ENCODE results near the gene HCFC1.
A peak's percentile ranks its signal among the peaks of the same experiment; 100 is the strongest.
"Not testable (repeated sequence)": the region's sequence is repeated elsewhere in the genome, so short reads cannot be mapped to it uniquely, and the experiment has no call there.

The HCFC1 gene

DNA sequence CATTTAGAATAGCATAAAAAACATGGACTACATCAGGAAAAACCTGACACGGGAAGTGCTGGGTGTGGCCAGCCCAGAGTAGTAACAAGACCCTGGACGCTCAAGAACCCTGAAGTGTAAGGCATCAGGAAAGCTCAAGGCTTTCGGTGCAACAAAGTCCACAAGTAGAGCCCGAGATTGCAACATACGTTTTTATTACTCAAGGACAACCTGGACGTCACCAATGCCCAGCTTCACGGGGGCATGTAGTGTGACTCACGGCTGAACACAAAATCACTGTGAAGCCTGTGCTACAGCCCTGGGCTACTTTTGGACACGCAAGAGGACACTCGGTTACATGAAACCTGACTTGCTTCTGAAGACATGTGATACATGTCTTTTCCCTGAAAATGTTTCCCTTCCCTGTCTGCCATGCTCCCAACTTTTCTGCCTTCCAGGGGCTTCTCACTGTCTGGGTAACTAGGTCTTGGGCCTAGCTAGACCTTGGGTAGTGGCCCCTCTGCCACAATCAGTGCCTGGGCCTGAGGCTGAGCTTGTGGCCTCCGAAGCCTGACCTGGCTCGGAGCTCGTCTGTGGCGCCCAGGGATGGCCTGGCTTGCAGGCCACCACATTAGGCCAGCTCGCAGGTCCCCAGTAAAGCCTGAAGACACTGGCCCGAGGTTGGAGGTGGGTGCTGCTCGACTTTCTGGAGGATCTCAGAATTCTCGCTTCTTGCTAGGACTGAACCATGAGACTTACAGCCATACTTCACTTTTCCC lies 38.9 kb upstream of the HCFC1 start:
- DNase-seq (ENCODE audit: low spot score) = no peak
- no peak for FAIRE-seq

DNA sequence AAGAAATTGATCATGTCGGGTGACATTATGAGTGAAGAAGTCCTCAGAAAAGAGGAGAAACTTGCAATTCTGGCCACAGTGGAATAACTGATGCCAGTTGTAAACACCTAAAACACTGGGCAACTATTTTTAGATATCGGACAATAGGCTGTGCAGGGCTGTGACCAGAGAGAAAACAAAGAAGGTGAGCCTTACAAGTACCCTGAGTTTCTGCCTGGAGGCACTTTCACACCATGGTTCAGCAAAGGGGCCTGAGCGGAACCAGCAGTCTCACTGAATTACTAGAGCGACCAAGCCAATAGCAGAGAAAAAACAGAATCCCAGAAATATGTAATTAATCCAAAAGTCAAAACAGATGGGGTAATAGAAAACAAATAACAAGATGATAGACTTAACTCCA lies 36.9 kb upstream of the HCFC1 start:
- no peak for FAIRE-seq
- no peak for DNase-seq (ENCODE audit: low spot score)

DNA sequence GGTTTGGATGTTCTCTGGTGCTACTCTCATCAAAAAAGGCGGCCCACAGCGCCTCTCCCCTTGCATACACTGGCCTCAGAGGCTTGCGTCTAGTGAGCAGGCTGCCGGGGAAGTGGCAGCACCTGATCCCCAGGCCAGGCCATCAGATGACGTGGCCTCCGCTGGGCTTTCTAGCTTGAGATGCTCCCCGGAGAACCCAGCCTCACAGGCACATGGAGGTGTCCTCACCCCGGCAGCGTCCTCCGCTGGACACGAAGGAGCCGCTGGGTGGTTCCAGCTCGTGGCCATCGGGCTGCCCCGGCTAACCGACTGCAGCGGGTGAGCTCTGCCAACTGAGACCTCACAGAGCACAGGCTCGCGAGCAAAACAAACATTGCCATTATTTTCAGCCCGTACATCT lies 35.3 kb upstream of the HCFC1 start:
- no peak for FAIRE-seq
- DNase-seq (ENCODE audit: low spot score) = no peak

DNA sequence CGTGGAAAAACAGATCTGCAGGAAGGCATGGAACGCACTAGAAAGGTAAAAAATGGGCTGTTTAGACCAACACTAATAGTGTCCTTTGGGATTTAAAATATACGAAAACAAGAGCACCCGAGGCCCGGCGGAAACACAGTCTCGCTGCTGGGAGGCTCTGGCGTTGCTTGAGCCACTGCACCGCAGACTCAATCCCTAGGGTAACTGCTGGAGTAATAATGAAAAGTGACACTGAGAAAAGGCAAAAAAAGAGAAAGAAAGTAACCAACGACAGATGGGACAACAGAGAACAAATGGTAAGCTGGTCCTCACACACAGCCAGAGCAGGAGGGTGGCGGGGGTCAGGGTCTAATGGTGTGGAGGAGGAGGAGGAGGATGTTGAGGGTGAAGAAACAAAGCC lies 32.7 kb upstream of the HCFC1 start:
- FAIRE-seq = no peak

DNA sequence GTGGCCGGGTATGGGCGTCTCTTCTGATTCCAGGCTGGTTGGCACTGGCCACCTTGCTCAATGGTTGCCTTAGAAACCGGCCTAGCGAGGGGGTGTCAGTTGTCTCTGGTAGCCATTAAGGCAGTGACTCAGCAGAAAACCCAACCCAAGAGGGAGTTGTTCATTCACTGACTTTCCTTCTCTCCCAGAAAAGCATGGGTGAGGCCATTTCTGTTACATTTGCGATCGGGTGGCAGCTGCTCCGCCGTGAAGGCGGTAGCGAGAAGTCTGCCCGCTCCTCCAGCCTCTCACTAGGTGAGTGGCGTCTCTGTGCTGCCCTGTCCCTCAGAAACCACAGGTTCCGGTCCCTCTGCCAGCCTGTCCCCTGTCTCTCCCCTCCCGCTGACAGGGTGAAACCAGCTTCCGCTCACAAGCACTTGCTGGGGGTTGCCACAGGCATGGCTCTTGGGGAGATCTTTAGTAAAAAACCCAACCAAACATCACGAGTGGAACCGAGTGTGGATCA lies 30.6 kb upstream of the HCFC1 start:
- peak; percentile 22 for DNase-seq (ENCODE audit: low spot score)
- no peak for FAIRE-seq

More for the DNA sequence above, 32.7 kb upstream of the HCFC1 start:
- DNase-seq (ENCODE audit: low spot score) = no peak

DNA sequence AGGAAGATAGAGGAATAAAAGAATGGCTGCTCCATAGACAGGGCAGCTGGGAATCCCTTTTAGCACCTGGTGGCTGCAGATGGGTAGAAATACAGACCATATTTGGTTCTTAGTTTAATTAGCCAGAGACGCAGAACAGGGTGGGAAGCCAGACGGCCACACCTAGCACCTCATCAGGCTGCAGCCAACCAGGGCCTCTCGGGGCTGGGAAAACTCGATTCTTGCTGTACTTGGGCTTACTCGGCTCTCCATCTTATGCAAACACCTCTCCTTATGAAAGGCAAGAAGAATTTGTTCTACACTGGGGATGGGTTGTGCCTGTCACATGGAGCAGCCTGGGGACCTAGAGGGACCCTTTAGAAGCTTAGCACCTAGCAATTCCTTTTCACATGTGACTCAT lies 28.4 kb upstream of the HCFC1 start:
- DNase-seq (ENCODE audit: low spot score) (no peak), FAIRE-seq (no peak)

DNA sequence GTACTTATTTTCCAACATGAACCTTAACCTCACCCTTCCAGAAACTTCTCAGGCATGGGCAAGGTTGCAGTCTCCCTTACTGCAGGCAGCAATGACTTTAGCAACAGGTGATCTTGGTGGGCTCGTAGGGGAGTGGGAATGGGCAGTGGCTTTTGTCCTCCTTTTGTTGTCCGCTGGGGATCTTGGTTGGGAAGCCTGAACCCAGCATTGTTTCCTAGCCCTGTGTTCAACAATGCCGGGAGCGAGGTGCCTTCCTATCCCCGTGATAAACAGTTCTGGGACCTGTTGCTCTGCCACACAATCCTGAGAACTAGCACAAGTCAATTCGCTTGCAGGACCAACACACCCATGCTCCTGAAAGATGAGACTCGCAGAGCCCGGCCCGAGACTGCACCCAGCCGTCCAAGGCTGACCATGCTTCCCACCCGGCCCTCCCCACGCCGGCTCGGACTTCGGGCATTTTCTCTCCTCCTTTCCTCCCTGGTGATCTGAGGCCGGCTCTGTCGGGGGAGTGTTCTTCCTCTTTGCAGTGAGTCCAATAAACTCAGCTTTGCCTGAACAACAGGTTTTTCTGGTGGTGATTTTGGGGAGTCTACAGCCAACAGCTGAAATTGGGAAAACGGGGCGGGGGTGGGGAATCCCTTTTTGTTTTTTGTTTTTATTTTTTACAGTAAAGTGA lies 27.9 kb upstream of the HCFC1 start:
- no peak for FAIRE-seq

DNA sequence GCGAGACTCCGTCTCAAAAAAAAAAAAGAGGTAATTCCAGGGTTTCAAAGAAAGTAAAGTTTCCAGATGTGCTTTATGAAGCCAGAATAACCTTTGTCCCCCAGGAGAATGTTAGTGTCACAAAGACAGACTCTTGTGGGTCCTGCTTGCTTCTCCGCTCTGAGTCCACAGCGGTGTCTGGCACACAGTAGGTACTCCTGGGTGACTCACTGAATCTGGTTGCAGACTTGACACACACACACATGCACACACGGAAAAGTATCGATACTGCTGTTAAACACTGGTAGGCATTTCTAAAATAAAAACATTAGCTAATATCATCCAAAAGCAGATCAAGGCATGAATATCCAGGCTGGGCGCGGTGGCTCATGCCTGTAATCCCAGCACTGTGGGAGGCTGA lies 23.9 kb upstream of the HCFC1 start:
- no peak for DNase-seq (ENCODE audit: low spot score)
- FAIRE-seq = no peak

More for the DNA sequence above, 27.9 kb upstream of the HCFC1 start:
- no peak for DNase-seq (ENCODE audit: low spot score)

DNA sequence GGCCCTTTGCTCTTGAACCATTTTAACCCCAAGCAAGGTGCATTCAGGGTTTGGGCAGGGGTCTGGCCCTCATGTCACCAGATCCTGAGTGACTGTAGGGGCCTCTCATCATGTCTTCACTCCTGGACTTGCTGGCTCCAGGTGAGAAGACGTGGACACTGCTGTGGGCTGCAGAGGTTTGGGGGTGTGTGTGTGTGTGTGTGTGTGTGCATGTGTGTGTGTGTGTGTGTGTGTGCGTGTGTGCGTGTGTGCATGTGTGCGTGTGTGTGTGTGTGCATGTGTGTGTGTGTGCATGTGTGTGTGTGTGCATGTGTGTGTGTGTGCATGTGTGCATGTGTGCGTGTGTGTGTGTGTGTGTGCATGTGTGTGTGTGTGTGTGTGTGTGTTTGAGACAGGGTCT lies 22.8 kb upstream of the HCFC1 start:
- not testable (repeated sequence) for DNase-seq (ENCODE audit: low spot score); FAIRE-seq

DNA sequence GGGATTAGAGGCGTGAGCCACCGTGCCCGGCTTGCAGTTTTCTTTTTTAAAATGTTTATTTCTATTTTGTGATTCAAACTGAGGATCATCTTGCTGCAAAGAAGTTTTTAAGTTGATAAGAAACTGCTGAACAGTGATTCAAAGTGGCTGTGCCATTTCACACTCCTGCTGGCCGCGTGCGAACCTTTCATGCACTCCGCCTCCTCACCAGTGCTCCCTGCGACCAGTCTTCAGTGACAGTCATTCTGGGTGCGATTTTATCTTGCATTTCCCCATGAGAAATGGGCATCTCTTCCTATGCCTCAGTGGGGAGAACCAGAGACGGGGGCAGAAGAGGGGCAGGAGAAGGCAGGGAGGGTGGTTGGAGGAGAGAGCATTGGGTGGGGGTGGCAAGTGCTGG lies 22.4 kb upstream of the HCFC1 start:
- DNase-seq (ENCODE audit: low spot score) (no peak), FAIRE-seq (no peak)

DNA sequence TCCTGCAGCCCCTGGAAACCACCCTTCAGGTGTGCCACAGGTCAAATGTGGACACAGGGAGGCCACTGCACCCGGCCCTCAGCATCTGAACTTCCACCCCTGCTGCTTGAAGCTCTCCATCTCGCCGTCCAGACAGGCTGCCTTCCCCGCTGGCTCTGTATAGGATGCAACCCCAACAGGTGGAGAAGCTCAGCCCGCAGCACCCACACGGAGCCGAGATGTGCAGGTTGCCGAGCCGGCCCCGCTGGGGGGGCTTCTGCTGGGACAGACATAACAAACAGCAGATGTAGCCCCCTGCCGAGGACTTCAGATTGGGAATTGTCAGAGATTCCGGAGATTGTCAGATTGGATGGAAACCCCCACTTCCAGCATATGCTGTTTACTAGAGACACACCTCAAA lies 21.5 kb upstream of the HCFC1 start:
- DNase-seq (ENCODE audit: low spot score) = no peak
- no peak for FAIRE-seq

DNA sequence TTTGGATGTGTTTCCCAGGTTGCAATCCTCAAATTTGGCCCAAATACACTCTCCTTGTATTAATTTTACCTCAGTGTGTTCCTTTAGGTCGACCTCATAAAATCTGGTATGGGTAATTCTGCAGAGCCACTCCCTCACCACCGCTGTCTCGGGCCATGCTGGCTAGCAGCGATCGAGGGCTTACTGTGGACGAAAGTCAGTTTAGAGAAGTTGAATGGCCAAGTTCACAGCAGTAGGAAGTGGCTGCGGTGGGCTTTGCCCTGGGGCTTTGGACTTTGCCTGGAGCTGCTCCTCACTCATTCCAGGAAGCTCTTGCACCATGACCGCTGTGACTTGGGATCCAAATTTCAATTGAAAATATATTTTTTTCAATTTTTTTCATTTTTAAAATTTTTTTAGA lies 20.6 kb upstream of the HCFC1 start:
- DNase-seq (ENCODE audit: low spot score) (no peak), FAIRE-seq (no peak)

DNA sequence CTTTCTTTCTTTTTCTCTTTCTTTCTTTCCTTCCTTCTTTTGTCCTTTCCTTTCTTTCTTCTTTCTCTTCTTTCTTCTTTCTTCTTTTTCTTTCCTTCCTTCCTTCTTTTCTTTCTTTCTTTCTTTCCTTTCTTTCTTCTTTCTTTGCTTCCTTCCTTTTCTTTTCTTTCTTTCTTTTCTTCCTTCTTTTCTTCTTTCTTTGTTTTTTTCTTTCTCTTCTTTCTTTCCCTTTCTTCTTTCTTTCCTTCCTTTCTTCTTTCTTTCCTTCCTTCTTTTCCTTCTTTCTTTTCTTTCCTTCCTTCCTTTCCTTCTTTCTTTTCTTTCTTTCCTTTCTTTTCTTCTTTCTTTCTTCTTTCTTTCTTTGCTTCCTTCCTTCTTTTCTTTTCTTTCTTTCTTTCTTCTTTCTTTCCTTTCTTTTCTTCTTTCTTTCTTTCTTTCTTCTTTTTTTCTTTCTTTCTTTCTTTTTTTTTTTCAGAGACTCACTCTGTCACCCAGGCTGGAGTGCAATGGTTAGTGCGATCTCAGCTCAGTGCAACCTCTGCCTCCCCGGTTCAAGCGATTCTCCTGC lies 19.5 kb upstream of the HCFC1 start:
- no peak for DNase-seq (ENCODE audit: low spot score)
- FAIRE-seq = no peak

DNA sequence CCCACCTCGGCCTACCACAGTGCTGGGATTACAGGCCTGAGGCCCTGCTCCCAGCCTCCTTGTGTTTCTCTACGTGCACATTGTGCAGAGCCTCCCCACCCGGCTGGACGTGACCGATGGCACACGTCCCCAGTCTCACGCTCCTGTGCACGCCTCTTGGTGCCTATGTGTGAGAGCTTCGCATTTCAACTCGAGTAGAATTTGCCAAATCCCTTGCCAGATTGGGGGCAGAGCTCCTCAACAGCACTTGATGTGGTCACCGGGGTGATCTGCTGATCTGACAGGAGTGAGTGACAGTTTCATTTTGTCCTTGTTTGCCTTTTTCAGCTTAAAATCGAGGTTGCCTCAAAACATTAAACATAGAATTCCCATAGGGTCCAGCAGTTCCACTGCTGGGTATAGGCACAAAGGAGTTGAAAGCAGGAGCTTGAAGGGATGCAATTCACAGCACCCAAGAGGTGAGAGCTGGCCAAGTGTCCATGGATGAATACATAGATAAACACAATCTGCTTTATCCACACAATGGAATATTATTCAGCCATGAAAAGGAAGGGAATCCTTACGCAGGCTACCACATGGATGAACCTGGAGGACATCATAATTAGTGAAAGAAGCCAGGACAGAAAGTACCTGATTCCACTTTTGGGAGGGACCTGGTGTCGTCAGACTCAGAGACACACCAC lies 18.5 kb upstream of the HCFC1 start:
- no peak for DNase-seq (ENCODE audit: low spot score)

DNA sequence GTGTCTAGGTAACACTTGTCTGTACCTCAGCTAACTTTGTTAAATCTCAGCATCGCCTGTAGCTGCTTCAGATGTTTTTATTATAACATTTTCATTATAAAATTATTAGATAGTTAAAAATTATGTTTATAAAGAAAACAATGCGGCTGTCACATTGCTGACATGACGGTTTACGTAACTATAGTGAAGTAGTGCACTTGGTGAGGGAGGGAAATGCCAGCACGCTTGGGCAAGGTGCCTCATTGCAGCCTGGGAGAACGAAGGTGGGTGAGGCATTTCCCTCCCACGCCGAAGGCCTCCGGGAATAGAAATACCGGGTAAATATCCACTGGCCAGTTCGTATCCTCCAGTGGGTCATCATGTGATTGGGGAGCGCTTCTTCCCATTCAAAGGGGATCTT lies 16.9 kb upstream of the HCFC1 start:
- no peak for FAIRE-seq

More for the DNA sequence above, 18.5 kb upstream of the HCFC1 start:
- no peak for FAIRE-seq

DNA sequence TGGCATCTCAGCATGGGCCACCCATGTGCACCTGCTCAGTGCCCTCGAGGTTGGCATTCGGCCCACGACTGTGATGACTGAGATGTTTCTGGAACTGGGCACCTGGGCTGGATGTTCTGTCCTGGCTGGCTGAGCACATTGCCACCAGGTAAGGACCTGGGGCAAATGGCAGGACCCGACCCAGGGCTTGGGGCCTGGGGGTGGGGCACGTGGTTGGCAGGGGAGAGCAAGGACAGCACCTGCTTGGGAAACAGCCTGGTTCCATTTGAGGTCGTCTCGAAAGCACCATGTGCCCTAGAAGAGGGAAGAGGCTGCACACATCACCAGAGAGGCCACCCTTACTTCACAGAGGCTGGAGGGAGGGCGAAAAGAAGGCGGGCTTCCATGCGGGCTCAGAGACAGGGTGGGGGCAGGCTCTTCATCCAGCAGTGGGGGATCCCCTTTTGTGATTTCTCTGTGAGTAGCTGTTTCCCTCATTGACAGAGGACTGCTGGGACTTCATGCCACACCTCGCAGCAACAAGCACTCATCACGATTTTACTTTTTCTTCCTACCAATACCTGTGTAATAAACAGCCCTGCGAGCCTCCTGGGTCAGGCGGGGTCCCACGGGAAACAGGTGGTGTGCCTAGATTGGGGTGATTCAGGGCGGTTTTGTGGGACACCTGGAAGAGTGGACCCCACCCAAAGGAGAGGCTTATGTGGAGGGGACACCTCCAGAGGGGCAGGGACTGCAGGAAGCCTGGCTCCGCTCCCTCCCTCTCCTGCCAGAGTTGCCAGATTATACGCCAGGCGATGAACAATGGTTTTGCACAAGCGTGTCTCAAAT lies 12.9 kb upstream of the HCFC1 start:
- no peak for DNase-seq (ENCODE audit: low spot score)
- FAIRE-seq = no peak

More for the DNA sequence above, 16.9 kb upstream of the HCFC1 start:
- DNase-seq (ENCODE audit: low spot score) = no peak

DNA sequence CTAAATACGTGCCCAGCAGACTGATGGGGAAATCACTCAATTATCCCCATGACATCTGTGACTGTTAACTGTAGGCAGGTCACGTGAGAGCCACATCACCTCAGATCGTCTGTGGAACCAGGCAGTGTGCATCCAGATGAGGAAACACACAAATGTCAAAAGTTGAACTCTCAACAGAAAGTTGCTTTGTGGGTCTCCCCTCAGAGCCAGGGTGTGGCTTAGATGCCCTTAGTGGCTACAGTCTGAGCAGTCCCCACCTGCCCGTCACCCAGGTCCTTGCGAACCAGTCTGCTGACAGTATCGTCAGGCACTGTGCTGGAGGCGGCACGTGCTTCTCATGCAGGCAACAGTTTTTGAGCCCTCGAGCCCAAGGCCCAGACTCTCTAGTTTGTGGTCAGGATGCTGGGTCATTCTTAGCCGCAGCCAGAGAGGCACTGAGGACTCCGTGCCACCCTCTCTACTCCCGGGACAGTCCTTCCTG lies 11.7 kb upstream of the HCFC1 start:
- no peak for DNase-seq (ENCODE audit: low spot score)
- no peak for FAIRE-seq

DNA sequence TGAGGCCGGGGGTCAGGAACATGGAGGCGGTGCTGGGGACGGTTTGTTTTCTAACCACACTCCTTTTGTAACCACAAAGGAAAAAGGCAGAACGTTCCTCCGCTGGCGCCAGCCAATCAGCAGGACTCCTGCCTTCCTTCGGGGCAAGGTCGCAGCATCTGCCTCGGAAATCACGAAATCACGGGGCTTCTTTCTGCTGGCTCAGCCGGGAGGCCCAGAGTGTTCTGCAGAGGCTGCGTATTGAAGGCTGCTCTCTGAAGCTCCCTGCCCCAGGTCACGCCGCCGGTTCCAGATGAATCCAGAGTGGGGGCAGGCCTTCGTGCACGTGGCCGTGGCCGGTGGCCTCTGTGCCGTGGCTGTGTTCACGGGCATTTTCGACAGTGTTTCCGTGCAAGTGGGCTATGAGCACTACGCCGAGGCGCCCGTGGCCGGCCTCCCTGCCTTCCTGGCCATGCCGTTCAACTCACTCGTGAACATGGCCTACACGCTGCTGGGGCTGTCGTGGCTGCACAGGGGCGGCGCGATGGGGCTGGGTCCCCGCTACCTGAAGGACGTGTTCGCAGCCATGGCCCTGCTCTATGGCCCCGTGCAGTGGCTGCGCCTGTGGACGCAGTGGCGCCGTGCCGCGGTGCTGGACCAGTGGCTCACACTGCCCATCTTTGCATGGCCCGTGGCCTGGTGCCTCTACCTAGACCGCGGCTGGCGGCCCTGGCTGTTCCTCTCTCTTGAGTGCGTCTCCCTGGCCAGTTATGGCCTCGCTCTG lies 10.3 kb upstream of the HCFC1 start:
- FAIRE-seq (no peak), DNase-seq (ENCODE audit: low spot score) (no peak)

DNA sequence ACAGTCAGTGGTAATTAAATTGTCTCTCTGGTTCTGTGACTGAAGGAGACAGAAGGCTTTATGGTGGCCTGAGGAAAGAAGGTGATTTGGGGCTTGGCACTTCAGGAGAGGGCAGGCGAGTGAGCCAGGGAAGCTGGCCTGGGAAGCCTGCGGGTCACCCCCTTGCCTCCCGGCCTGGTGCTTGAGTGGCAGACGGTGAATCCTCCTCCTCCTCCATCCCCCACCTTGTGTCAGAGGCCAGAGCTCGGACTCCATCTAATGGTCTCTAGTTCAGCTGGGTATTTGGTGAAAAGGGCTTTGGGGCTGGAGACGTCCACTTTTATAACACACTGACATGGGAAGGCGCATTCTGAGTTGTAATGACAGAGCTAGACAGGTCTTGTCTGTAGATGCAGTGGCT lies 9.6 kb upstream of the HCFC1 start:
- DNase-seq (ENCODE audit: low spot score) (no peak), FAIRE-seq (no peak)

DNA sequence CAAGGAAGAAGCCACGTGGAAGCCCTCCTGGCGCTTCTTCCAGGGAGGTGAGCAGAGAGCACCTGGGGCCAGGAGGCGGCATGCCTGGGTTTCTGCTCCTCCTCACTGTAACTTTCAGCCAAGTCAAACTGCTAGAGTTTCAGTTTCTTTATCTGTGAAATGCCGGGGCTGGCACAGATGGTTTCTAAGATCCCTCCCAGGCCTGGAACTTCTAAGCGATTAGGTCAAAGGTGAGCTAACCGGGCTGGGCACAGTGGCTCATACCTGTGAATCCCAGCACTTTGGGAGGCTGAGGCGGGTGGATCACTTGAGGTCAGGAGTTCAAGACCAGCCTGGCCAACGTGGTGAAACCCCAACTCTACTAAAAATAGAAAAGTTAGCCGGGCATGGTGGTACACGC lies 8.8 kb upstream of the HCFC1 start:
- DNase-seq (ENCODE audit: low spot score); FAIRE-seq: not testable (repeated sequence)
